ENCODE results near the gene S100A9.

S100A9 gene

DNA sequence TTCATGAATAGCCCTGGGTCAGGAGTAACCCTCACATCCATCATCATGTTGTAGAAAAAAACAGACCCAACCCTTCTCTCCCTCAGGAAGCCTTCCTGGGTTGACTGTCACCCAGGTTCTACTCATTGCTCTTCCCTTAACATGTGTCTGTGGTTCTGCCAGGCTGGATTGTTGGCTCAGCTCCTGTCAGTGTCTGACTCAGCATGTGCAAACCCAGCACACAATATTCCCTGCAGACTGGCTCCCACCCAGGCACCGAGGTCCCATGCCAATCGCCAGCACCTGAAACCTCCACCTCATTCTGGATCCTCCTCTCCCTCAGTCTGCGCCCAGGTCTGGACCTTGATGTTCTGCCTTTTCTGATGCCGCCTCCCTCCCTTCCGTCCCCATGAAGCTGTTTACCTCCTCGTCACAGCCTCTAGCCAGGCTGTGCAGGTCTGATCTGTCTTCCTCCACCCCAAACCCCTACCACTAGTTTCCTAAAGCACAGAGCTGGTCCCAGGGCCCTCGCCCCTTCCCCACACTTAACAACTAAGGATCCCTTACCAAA is 37.6 kb downstream of the S100A9 start:
- Histone ChIP-seq H3K9ac (ENCODE audit: low read length) (no peak overlapping the region), H3K4me3 (ENCODE audit: low read depth in 1 of 2, low read length in 2 of 2) (no peak overlapping the region), H3K4me1 (ENCODE audit: insufficient read depth, low read length) (no peaks in the 10 kb centered on the region), H3K36me3 (ENCODE audit: insufficient read depth, low read length) (no peaks in the 10 kb centered on the region), H3K9me3 (ENCODE audit: low read length) (no peaks in the 10 kb centered on the region), H3K27me3 (ENCODE audit: control insufficient read depth in 1 of 2, insufficient read depth in 2 of 2, low read length in 2 of 2) (no peaks in the 10 kb centered on the region), H3K27ac (ENCODE audit: low read depth, low read length) (no peak overlapping the region)

DNA sequence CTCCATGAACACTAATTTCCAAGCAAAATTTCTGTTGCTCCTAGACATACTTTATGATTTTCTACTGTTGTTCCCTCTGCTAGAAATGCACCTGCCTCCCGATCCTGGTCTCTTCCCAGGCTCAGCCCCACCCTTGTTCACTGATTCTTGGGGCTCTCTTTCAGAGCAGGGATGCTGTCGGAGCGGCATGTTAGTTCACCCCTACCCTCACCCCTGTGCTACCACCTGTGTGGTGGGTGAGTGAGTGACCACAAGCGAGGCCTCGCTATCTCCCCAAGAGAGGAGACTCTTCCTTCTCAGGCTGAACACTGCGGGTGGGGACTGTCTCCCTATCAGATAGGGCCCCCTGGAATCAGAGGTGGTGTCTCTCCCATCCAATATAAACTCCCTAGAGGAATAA is 38.1 kb downstream of the S100A9 start:
- Histone ChIP-seq H3K27me3 (ENCODE audit: control insufficient read depth in 1 of 2, insufficient read depth in 2 of 2, low read length in 2 of 2) (no peaks in the 10 kb centered on the region), H3K9ac (ENCODE audit: low read length) (no peak overlapping the region), H3K4me3 (ENCODE audit: low read depth in 1 of 2, low read length in 2 of 2) (no peak overlapping the region), H3K36me3 (ENCODE audit: insufficient read depth, low read length) (no peaks in the 10 kb centered on the region), H3K9me3 (ENCODE audit: low read length) (no peaks in the 10 kb centered on the region), H3K27ac (ENCODE audit: low read depth, low read length) (no peak overlapping the region), H3K4me1 (ENCODE audit: insufficient read depth, low read length) (no peaks in the 10 kb centered on the region)

DNA sequence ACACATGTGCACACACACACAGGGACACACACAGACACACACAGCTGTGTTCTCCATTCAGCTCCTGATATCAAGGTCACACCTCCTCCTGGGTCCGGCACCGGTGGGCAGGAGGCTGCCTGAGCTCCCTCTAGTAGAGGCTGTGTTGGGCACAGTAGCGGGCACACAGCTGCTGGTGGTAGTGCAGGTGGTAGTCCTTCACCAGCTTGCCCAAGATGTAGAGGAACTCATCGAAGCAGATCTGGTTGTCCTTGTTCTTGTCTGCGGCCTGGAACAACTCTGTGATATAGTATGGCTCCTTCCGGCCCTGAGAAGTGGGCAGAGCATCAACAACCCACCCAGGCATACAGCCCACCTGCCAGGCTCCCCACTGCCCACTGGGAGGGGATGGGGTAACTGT is 38.8 kb downstream of the S100A9 start:
- Histone ChIP-seq H3K9ac (ENCODE audit: low read length) (no peak overlapping the region), H3K4me3 (ENCODE audit: low read depth in 1 of 2, low read length in 2 of 2) (no peak overlapping the region), H3K36me3 (ENCODE audit: insufficient read depth, low read length) (no peaks in the 10 kb centered on the region), H3K27ac (ENCODE audit: low read depth, low read length) (no peak overlapping the region), H3K9me3 (ENCODE audit: low read length) (no peaks in the 10 kb centered on the region), H3K27me3 (ENCODE audit: control insufficient read depth in 1 of 2, insufficient read depth in 2 of 2, low read length in 2 of 2) (no peaks in the 10 kb centered on the region), H3K4me1 (ENCODE audit: insufficient read depth, low read length) (no peaks in the 10 kb centered on the region)

DNA sequence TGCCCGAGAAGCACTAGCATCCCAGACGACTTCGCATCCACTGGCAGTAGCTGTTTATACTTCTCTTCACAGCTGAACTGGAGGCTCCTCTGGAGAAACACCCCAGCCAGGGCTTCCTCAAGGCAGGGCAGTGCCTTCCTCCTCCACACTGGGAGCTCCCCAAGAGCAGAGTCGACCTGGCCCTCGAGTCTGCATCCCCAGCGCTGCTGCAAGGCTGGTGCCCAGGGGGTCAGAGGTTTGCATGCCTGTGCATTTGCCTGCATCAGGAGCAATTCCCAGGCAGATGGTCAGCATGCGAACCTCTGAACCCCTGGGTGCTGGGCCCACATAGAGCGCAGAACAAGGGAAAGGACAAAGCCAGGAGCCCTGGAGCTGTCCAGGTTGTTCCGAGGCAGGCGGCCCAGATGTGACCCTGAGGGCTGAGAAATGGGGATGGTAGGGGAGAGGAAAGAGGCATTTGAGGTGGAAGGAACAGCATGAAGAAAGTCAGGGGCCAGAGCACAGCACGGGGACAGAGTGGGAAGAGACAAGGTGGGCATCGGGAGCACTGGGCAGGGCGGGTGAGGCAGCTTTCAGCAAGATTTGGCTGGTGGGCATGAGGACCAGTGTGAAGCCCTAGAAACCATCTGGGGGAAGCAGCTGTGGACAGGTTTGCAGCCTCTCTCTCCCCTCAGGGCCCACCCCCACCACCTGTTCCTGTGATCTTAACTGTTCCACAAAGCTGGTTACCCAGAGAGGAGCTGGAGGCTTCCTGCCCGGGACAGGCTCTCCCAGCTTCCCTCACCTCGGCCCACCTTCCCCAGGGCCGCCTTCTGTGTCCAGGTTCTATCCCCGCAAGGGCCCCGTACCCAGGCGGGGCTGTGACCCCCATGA is 39.6 kb downstream of the S100A9 start:
- no peak overlapping the region for H3K4me3 ChIP-seq (ENCODE audit: low read depth in 1 of 2, low read length in 2 of 2)
- no peak overlapping the region for H3K27ac ChIP-seq (ENCODE audit: low read depth, low read length)
- H3K4me1 ChIP-seq (ENCODE audit: insufficient read depth, low read length), result no peaks in the 10 kb centered on the region
- H3K27me3 ChIP-seq (ENCODE audit: control insufficient read depth in 1 of 2, insufficient read depth in 2 of 2, low read length in 2 of 2), result no peaks in the 10 kb centered on the region
- H3K9me3 ChIP-seq (ENCODE audit: low read length), result no peaks in the 10 kb centered on the region
- no peaks in the 10 kb centered on the region for H3K36me3 ChIP-seq (ENCODE audit: insufficient read depth, low read length)
- H3K9ac ChIP-seq (ENCODE audit: low read length), result no peak overlapping the region

- no peaks in the 10 kb centered on the region for H3K36me3 ChIP-seq (ENCODE audit: insufficient read depth, low read length)
- no peak overlapping the region for H3K9ac ChIP-seq (ENCODE audit: low read length)
- no peaks in the 10 kb centered on the region for H3K9me3 ChIP-seq (ENCODE audit: low read length)
- H3K4me3 ChIP-seq (ENCODE audit: low read depth in 1 of 2, low read length in 2 of 2), result no peak overlapping the region
- H3K4me1 ChIP-seq (ENCODE audit: insufficient read depth, low read length), result no peaks in the 10 kb centered on the region
- H3K27me3 ChIP-seq (ENCODE audit: control insufficient read depth in 1 of 2, insufficient read depth in 2 of 2, low read length in 2 of 2), result no peaks in the 10 kb centered on the region
- H3K27ac ChIP-seq (ENCODE audit: low read depth, low read length), result no peak overlapping the region
These were observed 40.4 kb downstream of the S100A9 start for GRCh38 chr1:153397924-153398651.

DNA sequence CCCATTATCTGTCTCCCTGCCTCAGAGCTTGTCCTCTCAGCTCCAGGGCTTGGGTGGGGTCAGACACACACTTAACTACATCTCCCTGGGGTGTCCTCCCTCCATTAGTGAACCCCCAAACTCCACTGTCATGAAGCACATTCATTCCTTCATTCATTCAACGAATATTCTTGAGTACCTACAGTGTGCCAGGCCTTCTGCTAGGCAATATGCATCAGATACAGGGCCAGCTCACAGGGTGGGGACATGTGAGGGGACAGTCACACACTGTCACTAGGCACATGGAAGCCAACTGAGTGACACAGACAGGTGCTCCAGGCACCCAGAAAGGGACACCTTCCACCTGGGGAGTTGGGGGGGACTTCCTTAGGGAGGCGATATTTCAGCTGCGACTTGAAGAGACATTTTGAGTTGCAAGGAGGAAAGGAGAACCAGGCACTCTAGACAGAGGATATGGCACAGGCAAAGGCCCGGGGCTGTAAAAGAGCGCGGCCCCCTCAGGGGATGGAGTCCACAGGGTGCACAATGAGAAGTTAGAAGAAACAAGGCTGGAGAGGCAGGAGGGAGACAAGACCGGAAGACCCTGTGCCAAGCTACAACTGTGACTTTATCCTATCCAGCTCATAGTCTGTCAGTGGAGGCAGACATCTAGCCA is 41.9 kb downstream of the S100A9 start:
- H3K27me3 ChIP-seq (ENCODE audit: control insufficient read depth in 1 of 2, insufficient read depth in 2 of 2, low read length in 2 of 2), result no peaks in the 10 kb centered on the region

GRCh38 chr1:153400244-153400643 is 42.6 kb downstream of the S100A9 start:
- H3K9ac ChIP-seq (ENCODE audit: low read length), result no peak overlapping the region
- H3K4me3 ChIP-seq (ENCODE audit: low read depth in 1 of 2, low read length in 2 of 2), result no peak overlapping the region
- H3K36me3 ChIP-seq (ENCODE audit: insufficient read depth, low read length), result no peaks in the 10 kb centered on the region
- H3K9me3 ChIP-seq (ENCODE audit: low read length), result no peaks in the 10 kb centered on the region
- H3K27me3 ChIP-seq (ENCODE audit: control insufficient read depth in 1 of 2, insufficient read depth in 2 of 2, low read length in 2 of 2), result no peaks in the 10 kb centered on the region
- H3K4me1 ChIP-seq (ENCODE audit: insufficient read depth, low read length), result no peaks in the 10 kb centered on the region
- H3K27ac ChIP-seq (ENCODE audit: low read depth, low read length), result no peak overlapping the region

More for the DNA sequence above, 41.9 kb downstream of the S100A9 start:
- Histone ChIP-seq H3K4me3 (ENCODE audit: low read depth in 1 of 2, low read length in 2 of 2) (no peak overlapping the region), H3K9ac (ENCODE audit: low read length) (no peak overlapping the region), H3K36me3 (ENCODE audit: insufficient read depth, low read length) (no peaks in the 10 kb centered on the region), H3K4me1 (ENCODE audit: insufficient read depth, low read length) (no peaks in the 10 kb centered on the region), H3K9me3 (ENCODE audit: low read length) (no peaks in the 10 kb centered on the region), H3K27ac (ENCODE audit: low read depth, low read length) (no peak overlapping the region)

GRCh38 chr1:153401461-153401860 is 43.8 kb downstream of the S100A9 start:
- no peak overlapping the region for H3K9ac ChIP-seq (ENCODE audit: low read length)
- H3K9me3 ChIP-seq (ENCODE audit: low read length), result no peaks in the 10 kb centered on the region
- no peaks in the 10 kb centered on the region for H3K36me3 ChIP-seq (ENCODE audit: insufficient read depth, low read length)
- peaks cover 0 to 2% of the 10 kb centered on the region in 2 donors for H3K27me3 ChIP-seq (ENCODE audit: control insufficient read depth in 1 of 2, insufficient read depth in 2 of 2, low read length in 2 of 2)
- H3K4me3 ChIP-seq (ENCODE audit: low read depth in 1 of 2, low read length in 2 of 2), result no peak overlapping the region
- H3K27ac ChIP-seq (ENCODE audit: low read depth, low read length), result no peak overlapping the region
- no peaks in the 10 kb centered on the region for H3K4me1 ChIP-seq (ENCODE audit: insufficient read depth, low read length)

GRCh38 chr1:153402226-153402625 is 44.6 kb downstream of the S100A9 start:
- peaks cover 0 to 5% of the 10 kb centered on the region in 2 donors for H3K27me3 ChIP-seq (ENCODE audit: control insufficient read depth in 1 of 2, insufficient read depth in 2 of 2, low read length in 2 of 2)
- H3K4me3 ChIP-seq (ENCODE audit: low read depth in 1 of 2, low read length in 2 of 2), result no peak overlapping the region
- H3K4me1 ChIP-seq (ENCODE audit: insufficient read depth, low read length), result no peaks in the 10 kb centered on the region
- no peak overlapping the region for H3K9ac ChIP-seq (ENCODE audit: low read length)
- no peak overlapping the region for H3K27ac ChIP-seq (ENCODE audit: low read depth, low read length)
- no peaks in the 10 kb centered on the region for H3K36me3 ChIP-seq (ENCODE audit: insufficient read depth, low read length)
- no peaks in the 10 kb centered on the region for H3K9me3 ChIP-seq (ENCODE audit: low read length)

DNA sequence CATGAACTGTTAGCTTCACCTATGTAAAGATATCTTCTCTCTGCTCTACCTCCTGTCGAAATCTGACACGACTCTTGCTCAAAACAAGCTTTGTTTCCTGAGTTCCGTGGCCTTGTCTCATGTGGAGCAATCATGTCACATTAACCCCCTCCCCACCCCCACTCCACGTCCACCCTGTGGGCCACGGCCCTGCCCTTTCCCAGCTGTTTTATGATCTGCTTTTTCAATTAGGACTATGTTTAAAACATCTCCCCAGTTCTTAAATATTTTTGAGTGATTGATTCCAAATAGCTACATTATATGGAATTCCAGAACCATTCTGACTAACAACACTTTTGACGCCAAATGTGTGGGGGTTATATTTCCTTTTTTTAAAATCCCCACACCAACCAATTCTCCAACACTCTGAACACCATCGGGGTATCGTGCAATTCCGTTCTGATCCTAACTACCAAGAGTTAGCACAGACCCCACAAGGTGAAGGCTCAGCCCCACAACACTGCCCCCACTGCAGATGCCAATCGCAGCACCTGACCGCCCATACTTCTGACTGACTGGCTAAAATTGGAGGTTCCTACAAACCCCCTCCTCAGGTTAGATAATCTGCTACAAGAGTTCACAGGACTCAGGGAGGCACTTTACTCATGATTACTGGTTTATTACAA is 45.9 kb downstream of the S100A9 start:
- no peaks in the 10 kb centered on the region for H3K9me3 ChIP-seq (ENCODE audit: low read length)
- H3K27me3 ChIP-seq (ENCODE audit: control insufficient read depth in 1 of 2, insufficient read depth in 2 of 2, low read length in 2 of 2), result peaks cover 0 to 5% of the 10 kb centered on the region in 2 donors
- H3K4me1 ChIP-seq (ENCODE audit: insufficient read depth, low read length), result no peaks in the 10 kb centered on the region
- no peaks in the 10 kb centered on the region for H3K36me3 ChIP-seq (ENCODE audit: insufficient read depth, low read length)
- H3K27ac ChIP-seq (ENCODE audit: low read depth, low read length), result no peak overlapping the region
- no peak overlapping the region for H3K9ac ChIP-seq (ENCODE audit: low read length)
- H3K4me3 ChIP-seq (ENCODE audit: low read depth in 1 of 2, low read length in 2 of 2), result no peak overlapping the region

Measured in muscle layer of colon (tissue), 2 donors.